HG02763 (cell line): ENCODE measurements around the gene PHF21B.
"Not testable (repeated sequence)": the region's sequence is repeated elsewhere in the genome, so short reads cannot be mapped to it uniquely, and the experiment has no call there.

Experiments used
- ATAC-seq: cut with Tn5 transposase; IDR thresholded peaks from one replicate; pipeline ENCODE4 v1.9.1; 2021; ENCODE audit warnings: mild to moderate bottlenecking, moderate library complexity; ENCODE audit not compliant: unreplicated experiment

PHF21B gene

DNA sequence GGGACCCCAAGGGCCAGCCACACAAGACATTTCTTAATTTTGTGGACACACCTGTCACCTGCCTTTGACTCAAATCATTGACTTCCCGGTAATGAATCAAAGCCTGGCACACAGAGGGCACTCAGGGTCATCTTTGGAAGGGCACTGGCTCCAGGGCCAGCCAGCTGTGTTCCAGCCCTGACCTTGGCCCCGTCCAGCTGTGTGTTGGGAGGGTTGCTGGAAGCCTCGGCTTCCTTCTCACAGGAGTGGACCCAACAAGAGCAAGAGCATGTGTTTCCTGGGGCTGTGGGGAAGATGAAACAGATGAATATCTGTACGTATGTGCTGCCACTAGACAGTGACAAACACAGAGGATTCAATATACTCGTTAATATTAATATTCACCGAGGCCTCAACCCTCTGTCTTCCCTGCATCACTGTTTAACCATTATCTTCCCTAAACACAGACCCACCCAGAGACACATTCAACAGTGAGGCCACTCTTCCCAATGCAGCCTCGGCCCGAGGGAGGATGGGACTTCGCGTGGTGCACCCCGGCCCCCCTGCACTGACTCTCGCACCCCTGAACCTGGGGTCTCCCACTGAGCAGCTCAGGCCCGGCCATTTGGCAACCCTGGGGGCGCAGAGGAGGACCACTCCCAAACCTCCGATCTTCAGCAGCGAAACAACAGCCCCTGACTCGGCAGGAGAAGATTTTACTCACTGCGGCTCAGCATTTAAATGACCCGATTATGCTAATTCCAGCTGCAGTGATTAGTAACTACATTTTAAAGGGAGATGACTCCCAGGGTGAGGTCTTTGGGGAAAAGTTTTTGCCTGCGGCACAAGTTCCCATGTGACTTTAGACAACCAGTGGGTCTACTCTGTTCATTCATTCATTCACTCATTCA, 45.7 kb downstream of the PHF21B start:
- ATAC-seq, result no peak

GRCh38 chr22:44962741-44963454, 46.9 kb downstream of the PHF21B start:
- no peak for ATAC-seq

GRCh38 chr22:44961682-44962081, 48.1 kb downstream of the PHF21B start:
- not testable (repeated sequence) for ATAC-seq

- ATAC-seq, result no peak
Observed at GRCh38 chr22:44956840-44957767, 52.7 kb downstream of the PHF21B start.

- ATAC-seq, result no peak
Observed at GRCh38 chr22:44955102-44955501, 54.7 kb downstream of the PHF21B start.

GRCh38 chr22:44954149-44954548, 55.7 kb downstream of the PHF21B start:
- ATAC-seq, result no peak

DNA sequence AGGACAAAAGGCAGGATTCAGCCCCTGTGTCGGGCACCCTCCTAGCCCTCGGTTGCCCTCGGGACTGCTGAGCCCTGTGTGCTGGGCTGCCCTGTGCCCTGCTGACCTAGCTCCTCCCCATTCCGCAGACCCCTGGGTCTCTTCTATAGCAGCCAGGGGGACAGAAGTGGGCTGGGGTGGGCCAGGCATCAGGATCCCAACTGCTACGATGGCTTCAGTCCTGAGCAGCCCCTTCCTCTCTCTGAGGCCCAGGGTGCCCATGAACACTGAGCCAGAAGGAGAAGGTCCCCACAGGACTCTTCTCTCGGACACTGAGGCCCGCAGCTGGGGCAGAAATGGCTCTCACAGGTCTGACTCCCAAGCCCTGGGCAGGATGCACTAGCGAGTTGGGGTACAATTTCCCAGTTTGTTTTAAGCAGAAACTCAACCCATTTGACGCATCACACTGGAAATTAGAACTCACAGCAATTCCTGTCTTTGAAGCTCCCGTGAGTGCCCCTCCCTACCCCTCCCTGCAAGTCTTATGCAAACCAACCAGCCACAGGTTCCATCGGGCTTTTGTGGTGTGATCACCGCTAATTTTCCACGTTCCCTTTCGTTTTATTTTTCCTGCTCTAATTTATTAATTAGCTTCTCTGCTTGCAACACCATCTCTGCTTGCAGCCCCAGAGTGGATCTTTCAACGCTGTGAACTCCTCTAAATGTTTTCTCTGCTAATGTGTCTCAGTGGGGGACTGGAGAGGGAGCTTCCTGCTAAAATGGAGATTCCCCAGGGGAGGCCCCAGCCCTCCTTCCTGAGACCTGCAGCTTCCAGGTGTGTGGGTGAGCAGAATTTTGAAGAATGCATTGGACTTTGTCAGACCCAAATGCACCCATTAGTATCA, 56.7 kb downstream of the PHF21B start:
- no peak for ATAC-seq

GRCh38 chr22:44951510-44951816, 58.3 kb downstream of the PHF21B start:
- no peak for ATAC-seq

DNA sequence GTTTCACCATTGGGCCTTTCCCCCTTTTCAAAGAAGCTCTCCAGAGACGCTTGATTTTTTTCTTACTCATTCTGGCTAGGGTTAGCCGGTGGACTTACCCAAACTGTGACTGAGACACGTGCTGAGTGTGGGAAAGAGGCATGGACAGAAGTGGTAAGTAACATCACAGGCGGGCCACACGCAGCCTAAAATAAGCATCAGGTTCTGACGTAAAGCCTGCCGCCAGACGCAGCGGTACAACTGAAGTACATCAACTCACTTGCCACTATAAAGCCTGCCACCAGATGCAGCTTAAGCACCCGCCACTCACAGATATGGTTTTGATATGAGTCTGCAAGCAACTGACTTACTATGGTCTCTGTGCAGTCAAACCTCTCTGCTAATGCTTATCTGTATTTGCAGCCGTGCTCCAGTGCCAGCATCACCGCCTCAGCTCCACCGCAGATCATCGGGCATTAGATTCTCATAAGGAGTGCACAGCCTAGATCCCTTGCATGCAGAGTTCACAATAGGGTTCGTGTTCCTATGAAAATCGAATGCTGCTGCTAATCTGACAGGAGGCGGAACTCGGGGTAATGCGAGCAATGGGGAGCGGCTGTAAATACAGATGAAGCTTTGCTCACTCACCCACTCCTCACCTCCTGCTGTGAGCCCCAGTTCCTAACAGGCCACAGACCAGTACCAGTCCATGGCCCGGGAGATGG, 58.8 kb downstream of the PHF21B start:
- ATAC-seq, result no peak

DNA sequence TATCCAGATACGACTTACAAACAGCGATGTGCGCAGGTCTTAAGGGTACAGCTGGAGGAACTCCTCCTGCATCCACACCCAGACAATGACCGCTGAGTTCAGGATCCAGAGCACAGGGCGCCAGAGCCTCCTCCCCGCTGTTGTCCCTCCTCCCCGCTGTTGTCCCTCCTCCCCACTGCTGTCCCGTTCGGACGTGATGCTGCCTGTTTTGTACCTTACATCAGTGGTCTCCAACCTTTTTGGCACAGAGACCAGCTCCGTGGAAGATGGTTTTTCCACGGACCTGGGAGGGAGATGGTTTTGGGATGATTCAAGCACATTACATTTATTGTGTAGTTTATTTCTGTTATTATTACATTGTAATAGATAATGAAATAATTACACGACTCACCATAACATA, 62.0 kb downstream of the PHF21B start:
- ATAC-seq, result no peak

DNA sequence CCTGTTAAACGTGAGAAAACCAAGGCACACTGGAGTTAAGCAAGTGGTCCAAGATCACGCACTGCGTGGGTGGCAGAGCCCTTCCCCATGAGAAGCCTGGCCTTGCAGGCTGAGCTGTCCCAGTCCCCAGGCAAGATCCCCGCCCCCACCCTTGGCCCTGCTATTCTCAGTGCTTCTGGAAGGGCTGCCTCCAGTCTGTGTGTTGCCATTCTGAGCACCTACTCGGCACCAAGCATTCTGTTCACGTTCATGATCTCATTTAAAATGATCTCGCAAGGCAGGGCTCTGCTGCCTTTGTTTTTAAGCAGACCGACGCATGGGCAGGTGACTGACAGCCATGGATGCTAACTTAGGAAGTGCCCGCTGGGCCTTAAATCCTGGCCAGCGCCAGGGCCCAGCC, 62.8 kb downstream of the PHF21B start:
- ATAC-seq, result no peak

GRCh38 chr22:44944883-44945601, 64.8 kb downstream of the PHF21B start:
- ATAC-seq, result no peak

DNA sequence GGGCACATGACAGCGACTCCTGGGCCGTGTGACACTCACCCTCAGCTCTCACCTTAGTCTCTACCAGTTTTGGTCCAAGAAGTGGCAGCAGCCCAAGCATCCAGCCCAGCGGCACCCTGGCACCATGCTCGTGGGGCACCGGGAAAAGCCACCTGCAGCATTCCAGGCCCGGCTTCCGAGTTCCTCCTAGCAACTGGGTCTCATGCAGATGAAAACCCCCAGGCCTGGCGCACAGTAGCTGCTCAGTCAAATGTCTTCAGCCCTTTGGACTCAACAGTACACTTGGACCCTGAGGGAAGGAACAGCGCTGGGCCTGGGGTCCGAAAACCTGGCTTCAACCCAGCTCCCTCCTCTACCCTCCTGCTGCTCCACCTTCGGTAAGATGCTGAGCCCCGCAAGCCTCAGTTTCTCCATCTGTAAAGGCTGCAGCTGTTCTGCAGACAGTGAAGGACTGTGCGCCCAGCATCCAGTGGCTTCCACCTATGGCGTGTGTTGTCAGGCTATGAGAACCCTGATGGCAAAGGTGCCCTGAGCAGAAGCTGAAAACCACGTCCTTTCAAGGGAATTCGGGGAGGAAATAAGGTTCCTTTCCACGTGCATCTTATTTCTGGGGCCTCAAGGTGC, 66.0 kb downstream of the PHF21B start:
- no peak for ATAC-seq

DNA sequence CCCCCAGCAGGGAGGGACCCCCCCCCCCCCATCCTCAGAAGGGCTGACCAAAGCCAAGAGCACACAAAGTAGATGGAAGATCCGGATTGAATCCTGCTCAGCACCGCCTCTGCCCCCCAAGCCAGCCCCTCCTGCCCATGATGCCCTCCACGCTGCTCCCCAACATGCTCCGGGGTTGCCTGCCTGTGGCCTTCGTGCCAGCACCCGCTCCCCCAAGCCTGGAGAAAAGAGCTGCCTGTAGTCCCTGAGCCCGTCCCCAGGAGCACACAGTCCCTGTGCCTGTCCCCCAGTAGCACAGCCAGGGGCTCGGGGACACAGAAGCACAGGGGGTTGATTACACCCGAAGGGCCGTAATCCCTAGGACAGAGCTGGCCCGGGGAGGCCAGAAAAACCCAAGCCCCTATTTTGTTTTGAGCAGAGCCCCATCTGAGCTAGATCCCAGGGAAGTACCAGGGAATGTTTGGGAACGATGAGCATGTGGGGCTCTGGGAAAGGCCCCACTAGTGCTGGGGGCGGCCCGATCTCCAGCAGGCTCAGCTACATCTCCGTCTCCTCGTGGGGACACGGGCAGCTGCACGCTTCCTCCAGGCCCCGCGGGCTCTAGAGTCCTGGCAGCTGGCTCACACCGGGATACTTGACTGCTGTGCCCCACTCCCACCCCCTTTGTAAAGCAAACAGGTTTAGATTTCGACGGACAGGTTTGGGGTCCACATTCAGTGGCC, 66.7 kb downstream of the PHF21B start:
- no peak for ATAC-seq

DNA sequence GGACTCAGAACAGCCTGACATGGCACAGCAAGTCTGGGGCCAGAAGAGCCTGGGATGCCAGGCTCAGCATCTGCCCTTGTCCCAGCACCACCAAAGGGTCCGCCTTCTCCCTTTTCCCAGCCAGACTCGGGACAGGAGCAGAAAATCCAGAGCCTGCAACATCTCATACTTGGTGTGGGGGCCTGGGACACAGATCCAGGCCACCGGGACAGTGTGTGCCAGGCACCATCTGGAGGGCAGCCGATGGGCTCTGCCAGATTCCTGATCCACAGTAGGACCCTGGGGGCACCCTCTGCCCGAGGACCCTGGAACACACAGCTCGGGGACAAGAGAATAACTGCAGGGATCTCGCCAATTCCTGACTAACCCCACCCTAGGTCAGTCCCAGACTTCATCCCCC, 67.7 kb downstream of the PHF21B start:
- no peak for ATAC-seq

DNA sequence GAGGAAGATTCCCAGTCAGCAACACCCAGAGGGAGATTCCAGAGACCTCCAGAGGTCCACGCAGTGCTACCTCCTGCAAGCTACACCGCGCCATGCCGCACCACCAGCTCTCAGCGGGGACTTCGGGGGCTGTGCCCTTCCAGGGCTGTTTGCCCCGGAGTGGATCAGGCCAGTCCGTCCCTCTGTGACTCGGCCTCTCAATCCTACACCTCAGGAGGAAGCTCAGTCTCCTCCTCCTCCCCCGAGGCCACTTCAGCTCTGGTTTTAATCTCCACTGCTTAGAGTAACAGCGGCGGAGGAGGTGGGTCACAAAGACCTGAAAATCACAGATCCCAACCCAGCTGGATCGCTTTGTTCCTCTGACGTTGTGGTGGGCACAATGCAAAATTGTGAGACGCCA, 68.6 kb downstream of the PHF21B start:
- ATAC-seq, result no peak

- ATAC-seq, result no peak
Observed at GRCh38 chr22:44940130-44940529, 69.7 kb downstream of the PHF21B start.

GRCh38 chr22:44939451-44939850, 70.4 kb downstream of the PHF21B start:
- no peak for ATAC-seq
